HFF-Myc (cell line): Measurements from ENCODE around the gene SLC49A4.

Experiments
- DNase-seq: peaks from one replicate; pipeline ENCODE4 v3.0.0-alpha.2; 2011; ENCODE audit warnings: low read depth; ENCODE audit errors: extremely low read depth
- H3K4me3 ChIP-seq: replicated peaks from 2 replicates; pipeline ENCODE4 v1.5.1; 2011; ENCODE audit warnings: low read depth, mild to moderate bottlenecking, control low read depth, low read length
- CTCF ChIP-seq: IDR thresholded peaks from 2 replicates; pipeline ENCODE4 v1.5.1; 2012; ENCODE audit warnings: mild to moderate bottlenecking, low read depth, low read length, control low read depth; ENCODE audit errors: missing control alignments

Gene SLC49A4

GRCh38 chr3:122797291-122797690, 2.4 kb downstream of the SLC49A4 start:
- H3K4me3 ChIP-seq, result no peak overlapping the region
- DNase-seq, result no peak
- TF ChIP-seq CTCF, result no peak

- H3K4me3 ChIP-seq, result no peak overlapping the region
- no peak for DNase-seq
- TF ChIP-seq CTCF, result no peak
Observed at GRCh38 chr3:122799322-122799721, 4.5 kb downstream of the SLC49A4 start.

- H3K4me3 ChIP-seq, result no peak overlapping the region
- TF ChIP-seq CTCF, result no peak
- no peak for DNase-seq
Observed at GRCh38 chr3:122800031-122800430, 5.2 kb downstream of the SLC49A4 start.

GRCh38 chr3:122800706-122801237, 5.9 kb downstream of the SLC49A4 start:
- no peak overlapping the region for H3K4me3 ChIP-seq
- TF ChIP-seq CTCF, result no peak
- DNase-seq, result no peak

- H3K4me3 ChIP-seq, result no peak overlapping the region
- DNase-seq, result no peak
- TF ChIP-seq CTCF, result no peak
Observed at GRCh38 chr3:122802323-122802722, 7.5 kb downstream of the SLC49A4 start.

GRCh38 chr3:122803977-122804376, 9.1 kb downstream of the SLC49A4 start:
- no peak overlapping the region for H3K4me3 ChIP-seq
- no peak for TF ChIP-seq CTCF
- no peak for DNase-seq

- no peak for TF ChIP-seq CTCF
- no peak for DNase-seq
- no peak overlapping the region for H3K4me3 ChIP-seq
Observed at GRCh38 chr3:122810734-122811133, 15.9 kb downstream of the SLC49A4 start.
